Raji (cell line): Measurements from ENCODE around the gene NCKAP5L.

Experiments
- POLR2A ChIP-seq: IDR thresholded peaks from 2 replicates; pipeline ENCODE4 v1.6.1; 2011; ENCODE audit warnings: low read depth, low read length, control low read depth; ENCODE audit not compliant: insufficient read depth

Gene NCKAP5L

DNA sequence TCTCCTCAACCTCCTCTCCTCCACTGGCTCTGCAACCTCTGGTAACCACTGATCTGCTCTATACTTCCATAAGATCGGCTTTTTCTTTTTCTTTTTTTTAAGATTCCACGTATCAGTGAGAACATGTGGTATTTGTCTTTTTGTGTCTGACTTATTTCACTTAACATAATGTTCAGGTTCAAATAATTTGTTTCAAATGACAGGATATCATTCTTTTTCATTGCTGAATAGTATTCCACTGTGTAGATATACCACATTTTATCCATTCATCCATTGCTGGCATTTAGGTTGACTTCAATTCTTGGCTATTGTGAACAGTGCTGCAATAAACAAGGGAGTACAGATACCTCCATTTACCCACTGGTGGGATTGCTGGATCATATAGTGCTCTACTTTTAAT is 40.5 kb downstream of the NCKAP5L start:
- TF ChIP-seq POLR2A = no peak

DNA sequence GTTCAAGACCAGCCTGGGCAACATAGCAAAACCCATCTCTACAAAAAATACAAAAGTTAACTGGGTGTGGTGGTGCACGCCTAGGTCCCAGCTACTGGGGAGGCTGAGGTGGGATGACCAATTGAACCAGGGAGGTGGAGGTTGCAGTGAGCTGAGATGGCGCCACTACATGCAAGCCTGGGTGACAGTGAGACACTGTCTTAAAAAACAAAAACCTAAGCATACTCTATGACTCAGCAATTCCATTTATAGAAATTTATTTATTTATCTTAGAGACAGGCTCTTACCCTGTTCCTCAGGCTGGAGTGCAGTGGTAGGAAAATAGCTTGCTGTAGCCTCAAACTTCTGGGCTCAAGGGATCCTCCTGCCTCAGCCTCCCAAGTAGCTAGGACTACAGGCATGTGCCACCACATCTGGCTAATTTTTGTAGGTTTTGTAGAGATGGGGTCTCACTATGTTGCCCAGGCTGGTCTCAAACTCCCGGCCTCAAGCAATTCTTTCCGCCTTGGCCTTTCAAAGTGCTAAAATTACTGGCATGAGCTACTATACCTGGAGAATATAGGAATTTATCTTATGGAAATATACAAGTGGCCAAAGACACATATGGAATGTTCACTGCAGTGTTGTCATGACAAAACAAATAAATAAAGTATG is 43.3 kb downstream of the NCKAP5L start:
- TF ChIP-seq POLR2A = no peak

DNA sequence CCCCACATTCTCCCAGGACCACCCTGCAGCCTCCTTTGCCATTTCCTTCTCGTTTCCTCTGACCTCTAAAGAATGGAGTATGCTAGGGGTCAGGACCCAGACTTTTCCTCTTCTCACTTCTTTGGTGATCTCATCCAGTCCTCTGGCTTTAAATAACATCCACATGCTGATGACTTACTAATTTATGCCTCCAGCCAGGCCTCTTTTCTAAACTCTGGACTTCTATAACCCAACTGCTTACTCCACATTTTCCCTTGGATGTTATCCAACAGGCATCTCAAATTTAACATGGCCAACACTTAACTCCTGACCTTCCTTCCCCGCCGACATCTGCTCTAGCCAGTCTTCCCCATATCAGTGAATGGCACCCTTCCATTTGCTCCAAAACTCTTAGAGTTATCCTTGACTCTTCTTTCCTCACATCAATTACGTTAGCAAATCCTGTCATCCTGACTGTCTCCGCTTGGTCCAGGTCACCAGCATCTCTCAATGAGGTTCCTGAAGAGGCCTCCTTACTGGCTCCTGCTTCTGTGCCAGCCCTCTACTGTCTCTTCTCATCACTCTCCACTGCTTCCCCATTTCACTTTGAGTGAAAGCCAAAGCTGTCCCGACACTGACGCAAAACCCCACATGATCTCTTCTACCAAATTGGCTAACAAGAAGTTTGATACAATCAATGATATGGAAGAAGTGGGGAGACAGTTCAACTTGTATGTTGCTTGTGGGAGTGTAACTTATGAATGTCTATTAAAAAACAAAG is 44.1 kb downstream of the NCKAP5L start:
- no peak for TF ChIP-seq POLR2A

DNA sequence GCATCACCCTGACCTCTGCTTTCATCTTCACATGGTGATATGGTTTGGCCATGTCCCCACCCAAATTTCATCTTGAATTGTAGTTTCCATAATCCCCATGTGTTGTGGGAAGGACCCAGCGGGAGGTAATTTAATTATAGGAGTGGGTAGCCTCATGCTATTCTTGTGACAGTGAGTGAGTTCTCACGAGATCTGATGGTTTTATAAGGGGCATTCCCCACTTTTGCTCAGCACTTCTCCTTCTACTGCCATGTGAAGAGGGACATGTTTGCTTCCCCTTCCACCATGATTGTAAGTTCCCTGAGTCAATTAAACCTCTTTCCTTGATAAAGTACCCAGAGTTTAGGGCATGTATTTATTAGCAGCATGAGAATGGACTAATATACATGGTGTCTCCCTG is 48.6 kb downstream of the NCKAP5L start:
- TF ChIP-seq POLR2A = no peak

DNA sequence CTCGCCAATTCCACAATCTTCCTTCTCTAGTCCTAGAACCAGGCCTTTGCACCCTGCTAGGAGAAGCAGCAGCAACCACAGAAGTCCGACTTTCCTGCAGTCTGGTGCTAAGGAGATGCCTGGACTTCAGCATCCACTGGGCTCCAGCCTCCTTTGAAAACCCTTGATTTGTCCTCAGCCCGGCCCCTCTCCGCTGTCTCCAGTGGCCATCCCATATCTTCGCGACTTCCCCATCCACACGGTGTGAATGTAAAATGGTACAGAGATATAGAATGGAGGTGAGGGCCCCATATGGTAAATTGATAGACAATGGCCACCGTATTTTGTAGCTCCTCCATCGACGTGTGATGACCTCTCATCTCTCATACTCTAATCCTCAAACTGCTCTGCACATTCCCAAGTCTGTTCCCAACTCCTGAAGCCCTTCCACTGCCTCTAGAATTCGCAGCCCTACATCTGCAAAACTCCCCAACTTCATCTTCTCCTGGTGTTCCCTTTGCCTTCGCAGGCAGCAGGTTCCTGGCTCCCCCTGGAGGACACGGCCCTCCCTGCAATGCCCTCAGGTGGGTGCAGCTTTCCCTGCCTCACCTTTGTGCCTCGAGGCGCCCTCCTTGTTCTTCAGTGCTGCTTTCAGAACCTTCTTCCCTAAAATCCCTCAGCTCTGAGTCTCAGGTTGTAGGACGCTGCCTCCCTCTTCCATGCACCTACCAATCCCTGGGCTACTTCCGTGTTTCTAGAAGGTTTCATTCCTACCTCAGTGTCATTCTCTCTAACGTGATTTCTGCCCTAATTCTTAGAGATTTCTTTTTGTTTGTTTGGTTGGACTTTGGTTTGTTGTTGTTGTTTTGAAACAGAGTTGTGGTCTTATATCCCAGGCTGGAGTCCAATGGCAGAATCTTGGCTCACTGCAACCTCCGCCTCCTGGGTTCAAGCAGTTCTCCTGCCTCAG is 50.1 kb downstream of the NCKAP5L start:
- TF ChIP-seq POLR2A = no peak

DNA sequence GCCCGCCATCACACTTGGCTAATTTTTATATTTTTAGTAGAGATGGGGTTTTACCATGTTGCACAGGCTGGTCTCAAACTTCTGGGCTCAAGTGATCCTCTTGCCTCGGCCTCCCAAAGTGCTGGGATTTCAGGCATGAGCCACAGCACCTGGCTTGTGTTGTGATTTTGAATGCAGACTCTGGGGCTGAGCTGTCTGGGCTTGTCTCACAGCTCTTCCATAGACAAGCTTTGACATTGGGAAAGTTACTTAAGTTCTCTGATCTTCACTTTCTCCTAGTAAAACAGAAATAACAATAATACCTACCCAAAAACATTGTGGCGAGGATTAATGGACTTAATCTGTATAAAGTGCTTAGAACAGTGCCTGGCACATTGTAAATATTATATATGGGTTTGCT is 50.9 kb downstream of the NCKAP5L start:
- TF ChIP-seq POLR2A = no peak

DNA sequence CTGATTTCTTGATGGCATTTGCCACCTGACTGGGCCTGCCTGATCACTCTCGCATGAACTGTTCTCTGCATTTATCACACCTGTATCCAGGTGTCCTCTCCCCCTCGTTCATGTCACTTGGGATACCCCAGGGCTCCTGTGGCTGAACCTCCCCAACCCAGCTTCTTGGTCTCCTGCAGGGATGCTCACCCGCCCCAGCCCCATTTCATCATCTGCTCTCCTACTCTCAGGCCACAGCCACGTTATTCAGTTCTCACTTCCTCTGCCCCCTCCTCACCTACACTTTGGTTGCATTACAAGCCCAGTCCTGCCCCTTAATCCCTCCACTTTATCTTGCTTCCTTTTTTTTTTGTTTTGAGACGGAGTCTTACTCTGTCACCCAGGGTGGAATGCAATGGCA is 51.4 kb downstream of the NCKAP5L start:
- no peak for TF ChIP-seq POLR2A

DNA sequence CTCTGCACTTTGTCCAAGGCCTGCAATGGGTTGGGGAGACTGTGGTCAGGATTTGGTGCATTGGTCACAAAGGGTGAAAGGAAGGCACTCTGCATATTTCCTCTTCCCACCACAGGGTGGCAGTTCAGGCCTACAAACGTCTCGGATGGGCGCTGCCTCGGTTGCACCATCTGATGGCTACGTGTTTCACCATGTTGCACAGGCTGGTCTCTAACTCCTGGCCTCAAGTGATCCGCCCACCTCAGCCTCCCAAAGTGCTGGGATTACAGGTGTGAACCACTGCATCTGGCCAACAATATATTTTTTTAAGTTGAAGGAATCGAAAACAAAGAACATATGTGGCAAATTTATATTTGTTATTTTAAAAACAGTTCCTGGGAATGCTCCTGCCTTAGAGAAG is 51.8 kb downstream of the NCKAP5L start:
- TF ChIP-seq POLR2A = no peak

DNA sequence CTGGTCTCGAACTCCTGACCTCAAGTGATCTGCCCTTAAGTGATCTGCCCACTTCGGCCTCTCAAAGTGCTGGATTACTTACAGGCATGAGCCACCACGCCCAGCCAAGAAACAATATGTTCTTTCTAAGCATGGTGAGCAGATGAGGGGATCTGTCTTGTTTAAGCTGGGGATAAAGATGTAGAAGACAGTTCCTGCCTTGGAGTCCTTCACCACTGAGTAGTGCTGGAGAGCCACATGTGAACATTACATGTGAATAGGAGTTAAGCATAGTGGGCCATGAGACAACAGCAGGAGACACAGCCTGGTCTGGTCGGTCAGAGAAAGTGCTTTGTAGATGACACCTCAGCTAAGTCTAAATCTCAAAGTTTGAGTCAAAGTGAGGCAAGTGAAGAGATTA is 60.9 kb downstream of the NCKAP5L start:
- TF ChIP-seq POLR2A = no peak

DNA sequence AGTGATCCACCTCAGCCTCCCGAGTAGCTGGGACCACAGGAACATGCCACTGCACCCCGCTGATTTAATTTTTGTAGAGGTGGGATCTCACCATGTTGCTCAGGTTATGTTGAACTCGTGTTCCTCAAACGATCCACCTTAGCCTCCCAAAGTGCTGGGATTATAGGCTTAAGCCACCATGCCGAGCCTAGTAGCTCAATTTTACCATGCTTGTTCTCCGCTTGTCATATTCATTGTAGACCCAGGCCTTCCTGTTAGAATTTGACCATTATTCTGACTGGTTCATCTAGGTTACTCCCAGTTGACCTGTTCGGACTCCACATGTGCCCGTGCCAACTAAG is 62.1 kb downstream of the NCKAP5L start:
- no peak for TF ChIP-seq POLR2A

DNA sequence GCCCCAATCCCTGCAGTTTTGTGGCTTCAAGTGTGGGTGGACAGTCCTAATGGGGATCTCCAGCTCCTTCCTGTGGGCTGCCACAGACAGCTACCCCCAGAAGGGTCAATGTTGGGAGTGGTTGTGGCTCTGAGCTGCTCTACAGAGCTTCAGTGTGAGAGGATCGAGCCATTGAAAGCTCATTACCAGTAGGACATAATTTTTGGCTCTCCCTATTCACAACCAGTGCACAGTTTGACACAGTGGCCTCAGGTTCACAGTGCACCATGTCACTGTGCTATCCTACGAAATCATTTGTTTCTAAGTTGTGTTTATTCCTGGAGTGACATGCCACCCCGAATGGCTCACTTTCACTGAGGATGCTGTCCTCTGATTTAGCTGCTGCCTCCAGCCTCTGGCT is 64.1 kb downstream of the NCKAP5L start:
- no peak for TF ChIP-seq POLR2A

DNA sequence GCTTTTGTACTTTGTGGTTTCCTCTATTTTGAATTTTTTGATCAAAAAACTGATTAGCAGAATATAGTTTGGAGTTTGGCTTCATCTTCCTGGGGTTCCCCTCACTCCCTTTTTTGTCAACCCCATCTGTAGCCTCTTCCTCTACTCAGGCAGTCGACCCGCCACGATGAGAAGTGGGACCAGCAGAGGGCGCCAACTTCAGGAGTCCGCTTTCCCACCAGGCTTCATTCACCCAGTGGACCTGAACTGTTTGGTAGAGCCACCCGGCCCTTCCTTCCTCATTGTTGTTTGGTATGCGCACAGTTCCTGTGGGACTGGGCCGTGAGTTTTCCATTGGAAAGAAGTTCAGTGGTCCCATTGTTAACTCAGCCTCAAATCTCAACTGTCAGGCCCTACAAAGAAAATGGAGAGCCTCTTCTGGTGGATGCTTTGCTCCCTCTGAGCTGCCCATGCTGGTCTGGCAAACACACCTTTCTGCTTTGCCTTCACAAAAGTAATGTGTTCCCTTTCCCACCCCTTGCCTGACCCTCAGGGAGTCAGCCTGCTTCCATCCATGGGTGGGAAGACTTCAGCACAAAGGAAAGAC is 65.1 kb downstream of the NCKAP5L start:
- no peak for TF ChIP-seq POLR2A

DNA sequence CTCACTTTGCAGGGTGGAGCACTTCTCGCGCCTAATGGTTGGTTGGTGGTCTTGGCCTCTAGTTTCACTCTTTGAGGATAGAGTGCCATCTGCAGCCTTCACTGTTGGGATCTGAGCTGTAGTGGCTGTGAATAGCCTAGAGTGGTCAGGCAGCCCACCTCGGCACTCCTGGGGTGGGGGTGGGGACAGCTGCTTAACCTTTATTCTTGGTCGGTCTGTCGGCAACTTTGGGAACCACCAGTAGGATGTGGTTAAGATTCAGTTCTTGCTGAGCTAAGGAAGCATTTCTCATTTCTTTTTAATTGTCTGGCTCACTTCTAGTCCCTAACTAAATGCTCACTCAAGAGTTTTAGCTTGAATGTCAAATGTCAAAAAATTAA is 65.8 kb downstream of the NCKAP5L start:
- TF ChIP-seq POLR2A = no peak

DNA sequence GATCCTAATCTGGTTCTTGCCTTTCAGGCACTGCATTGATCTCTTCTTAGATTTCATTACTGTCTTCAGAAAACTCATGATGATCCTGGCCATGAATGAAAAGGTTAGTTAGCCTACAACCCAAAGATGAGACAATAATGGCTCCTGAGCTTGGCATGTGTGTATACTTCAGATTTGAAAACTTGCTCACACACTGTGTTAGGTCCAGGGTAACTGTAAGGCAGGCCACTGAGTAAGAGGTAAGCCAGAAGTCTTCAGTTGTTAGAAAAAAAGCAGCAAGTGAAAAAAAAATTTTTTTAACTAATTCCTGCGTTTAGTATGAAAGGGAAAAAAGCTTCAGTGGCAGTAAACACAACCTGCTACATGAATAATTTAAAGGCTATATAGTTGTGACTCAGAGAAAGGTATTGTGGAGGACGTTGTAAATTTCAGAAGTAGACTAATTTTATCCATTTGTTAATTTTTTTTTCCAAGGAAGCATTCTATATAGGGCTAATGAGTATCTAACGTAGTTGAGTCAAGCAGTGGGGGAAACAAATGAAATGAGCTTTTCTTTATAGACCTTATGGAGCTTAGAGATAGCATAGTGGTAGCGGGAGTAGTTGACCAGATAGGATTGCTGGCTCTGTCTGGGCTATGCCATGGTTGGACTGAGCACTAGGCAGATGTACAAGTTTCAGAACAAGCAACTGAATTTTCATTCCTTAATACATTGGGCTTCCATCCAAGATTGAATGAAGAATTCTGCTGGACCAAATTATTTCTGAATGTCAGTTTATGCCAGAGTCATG is 66.3 kb downstream of the NCKAP5L start:
- TF ChIP-seq POLR2A = no peak

DNA sequence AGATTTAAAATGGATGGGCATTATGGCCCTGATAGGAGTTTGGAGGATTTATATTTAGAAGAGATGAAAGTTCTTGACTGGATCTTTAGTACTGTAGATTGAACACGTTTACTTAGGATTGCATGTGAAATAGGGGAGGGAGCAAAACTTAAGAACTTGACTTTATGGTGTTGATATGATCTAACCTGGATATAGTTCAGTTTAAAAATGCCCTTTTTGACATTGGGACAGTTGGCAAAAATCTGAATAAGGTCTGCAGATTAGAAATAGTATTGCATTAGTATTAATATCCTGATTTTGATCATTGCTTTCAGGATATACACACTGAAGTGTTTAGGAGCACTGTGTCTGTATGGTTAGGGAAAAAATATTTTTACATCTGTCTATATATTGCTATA is 77.2 kb downstream of the NCKAP5L start:
- no peak for TF ChIP-seq POLR2A
